ENCODE results near the gene TAMALIN.

TAMALIN gene

GRCh38 chr12:52019113-52019770 lies 12.5 kb downstream of the TAMALIN start:
- H4K20me1 ChIP-seq (ENCODE audit: control insufficient read depth, insufficient read depth, low read depth, low read length): no peaks in the 10 kb centered on the region
- H3K27ac ChIP-seq (ENCODE audit: low read depth, low read length): no peak overlapping the region
- H3K4me3 ChIP-seq (ENCODE audit: low read length): no peak overlapping the region
- H3K36me3 ChIP-seq (ENCODE audit: control insufficient read depth, low read length): no peaks in the 10 kb centered on the region
- 0 out of 2 replicates have a peak, but pooled peaks cover under 1% of the 10 kb centered on the region for H3K79me2 ChIP-seq (ENCODE audit: control insufficient read depth, low read length)
- H3K4me1 ChIP-seq (ENCODE audit: control insufficient read depth, low read length): peaks cover 36% of the 10 kb centered on the region
- TF ChIP-seq EZH2phosphoT487 (IDR thresholded peaks at IDR 0.05; ENCODE audit: borderline replicate concordance, low read length): no peak
- TF ChIP-seq CTCF (IDR thresholded peaks at IDR 0.05; ENCODE audit: low read depth, low read length, poor library complexity, severe bottlenecking): no peak
- H3K27me3 ChIP-seq (ENCODE audit: control insufficient read depth, low read length): peaks cover 46% of the 10 kb centered on the region
- no peak overlapping the region for H3K4me2 ChIP-seq (ENCODE audit: low read length)
- no peaks in the 10 kb centered on the region for H3K9me2 ChIP-seq (replicated peaks; ENCODE audit: control insufficient read depth, low read length)
- no peaks in the 10 kb centered on the region; the same call in 1 of the 2 replicates for H3F3A ChIP-seq (ENCODE audit: control insufficient read depth, insufficient read depth)
- H3K9me3 ChIP-seq (ENCODE audit: control insufficient read depth, insufficient read depth, low read length): no peaks in the 10 kb centered on the region

GRCh38 chr12:52020539-52021336 lies 14.0 kb downstream of the TAMALIN start:
- Histone ChIP-seq H4K20me1 (ENCODE audit: control insufficient read depth, insufficient read depth, low read depth, low read length) (no peaks in the 10 kb centered on the region), H3K27me3 (ENCODE audit: control insufficient read depth, low read length) (peaks cover 46% of the 10 kb centered on the region), H3K4me3 (ENCODE audit: low read length) (no peak overlapping the region), H3K79me2 (ENCODE audit: control insufficient read depth, low read length) (0 out of 2 replicates have a peak, but pooled peaks cover 2% of the 10 kb centered on the region), H3K4me1 (ENCODE audit: control insufficient read depth, low read length) (peaks cover 48% of the 10 kb centered on the region), H3K36me3 (ENCODE audit: control insufficient read depth, low read length) (no peaks in the 10 kb centered on the region), H3F3A (ENCODE audit: control insufficient read depth, insufficient read depth) (no peaks in the 10 kb centered on the region; the same call in none of the 2 replicates), H3K4me2 (ENCODE audit: low read length) (peak overlapping the region; percentile 27), H3K9me3 (ENCODE audit: control insufficient read depth, insufficient read depth, low read length) (no peaks in the 10 kb centered on the region), H3K27ac (ENCODE audit: low read depth, low read length) (no peak overlapping the region), H3K9me2 (replicated peaks; ENCODE audit: control insufficient read depth, low read length) (no peaks in the 10 kb centered on the region)
- TF ChIP-seq CTCF (IDR thresholded peaks at IDR 0.05; ENCODE audit: low read depth, low read length, poor library complexity, severe bottlenecking) (peak; percentile 85), EZH2phosphoT487 (IDR thresholded peaks at IDR 0.05; ENCODE audit: borderline replicate concordance, low read length) (no peak)

- Histone ChIP-seq H3K79me2 (ENCODE audit: control insufficient read depth, low read length) (0 out of 2 replicates have a peak, but pooled peaks cover 2% of the 10 kb centered on the region), H3K4me1 (ENCODE audit: control insufficient read depth, low read length) (peaks cover 68% of the 10 kb centered on the region), H3F3A (ENCODE audit: control insufficient read depth, insufficient read depth) (no peaks in the 10 kb centered on the region; the same call in none of the 2 replicates), H3K4me3 (ENCODE audit: low read length) (peak overlapping the region; percentile 71), H3K27ac (ENCODE audit: low read depth, low read length) (no peak overlapping the region), H3K9me2 (replicated peaks; ENCODE audit: control insufficient read depth, low read length) (no peaks in the 10 kb centered on the region), H3K36me3 (ENCODE audit: control insufficient read depth, low read length) (no peaks in the 10 kb centered on the region), H3K9me3 (ENCODE audit: control insufficient read depth, insufficient read depth, low read length) (no peaks in the 10 kb centered on the region), H3K27me3 (ENCODE audit: control insufficient read depth, low read length) (peaks cover 34% of the 10 kb centered on the region), H3K4me2 (ENCODE audit: low read length) (peak overlapping the region; percentile 92), H4K20me1 (ENCODE audit: control insufficient read depth, insufficient read depth, low read depth, low read length) (no peaks in the 10 kb centered on the region)
- no peak for TF ChIP-seq CTCF (IDR thresholded peaks at IDR 0.05; ENCODE audit: low read depth, low read length, poor library complexity, severe bottlenecking)
- peak; percentile 64; the same call in 1 of the 2 replicates for TF ChIP-seq EZH2phosphoT487 (IDR thresholded peaks at IDR 0.05; ENCODE audit: borderline replicate concordance, low read length)
These were observed 16.1 kb downstream of the TAMALIN start for GRCh38 chr12:52022841-52023181.

All from DOHH2 (cell line).